Measurements from ENCODE around the gene IMPACT.

IMPACT gene

GRCh38 chr18:24381126-24381525, 45.3 kb upstream of the IMPACT start:
- TF ChIP-seq ZBTB7A (IDR thresholded peaks at IDR 0.05; ENCODE audit: low read depth) (no peak), EP300 (IDR thresholded peaks at IDR 0.05; ENCODE audit: borderline replicate concordance) (no peak), CREB1 (IDR thresholded peaks at IDR 0.05; ENCODE audit: low read depth) (no peak), NFIC (IDR thresholded peaks at IDR 0.05) (no peak), EGR1 (IDR thresholded peaks at IDR 0.05) (no peak), TAF1 (IDR thresholded peaks at IDR 0.05; ENCODE audit: low read depth) (no peak), USF1 (IDR thresholded peaks at IDR 0.05) (no peak), FOXM1 (IDR thresholded peaks at IDR 0.05; ENCODE audit: borderline replicate concordance, low read depth) (no peak), YY1 (IDR thresholded peaks at IDR 0.05; ENCODE audit: low read depth) (no peak), RAD21 (IDR thresholded peaks at IDR 0.05; ENCODE audit: low read depth) (no peak), TEAD4 (IDR thresholded peaks at IDR 0.05) (no peak), MAX (IDR thresholded peaks at IDR 0.05) (no peak), CEBPB (IDR thresholded peaks at IDR 0.05) (no peak), TCF12 (IDR thresholded peaks at IDR 0.05; ENCODE audit: low read depth) (no peak), REST (IDR thresholded peaks at IDR 0.05; ENCODE audit: low read depth) (no peak)

GRCh38 chr18:24386681-24387080, 39.8 kb upstream of the IMPACT start:
- TF ChIP-seq TAF1 (IDR thresholded peaks at IDR 0.05; ENCODE audit: low read depth) (no peak), ZBTB7A (IDR thresholded peaks at IDR 0.05; ENCODE audit: low read depth) (no peak), YY1 (IDR thresholded peaks at IDR 0.05; ENCODE audit: low read depth) (no peak), RAD21 (IDR thresholded peaks at IDR 0.05; ENCODE audit: low read depth) (no peak), EP300 (IDR thresholded peaks at IDR 0.05; ENCODE audit: borderline replicate concordance) (no peak), MAX (IDR thresholded peaks at IDR 0.05) (no peak), NFIC (IDR thresholded peaks at IDR 0.05) (no peak), FOXM1 (IDR thresholded peaks at IDR 0.05; ENCODE audit: borderline replicate concordance, low read depth) (no peak), CREB1 (IDR thresholded peaks at IDR 0.05; ENCODE audit: low read depth) (no peak), EGR1 (IDR thresholded peaks at IDR 0.05) (no peak), REST (IDR thresholded peaks at IDR 0.05; ENCODE audit: low read depth) (no peak), TEAD4 (IDR thresholded peaks at IDR 0.05) (no peak), TCF12 (IDR thresholded peaks at IDR 0.05; ENCODE audit: low read depth) (no peak), CEBPB (IDR thresholded peaks at IDR 0.05) (no peak)

- no peak for TF ChIP-seq CREB1 (IDR thresholded peaks at IDR 0.05; ENCODE audit: low read depth)
- no peak for TF ChIP-seq ZBTB7A (IDR thresholded peaks at IDR 0.05; ENCODE audit: low read depth)
- no peak for TF ChIP-seq FOXM1 (IDR thresholded peaks at IDR 0.05; ENCODE audit: borderline replicate concordance, low read depth)
- TF ChIP-seq TEAD4 (IDR thresholded peaks at IDR 0.05) = no peak
- TF ChIP-seq YY1 (IDR thresholded peaks at IDR 0.05; ENCODE audit: low read depth) = no peak
- TF ChIP-seq REST (IDR thresholded peaks at IDR 0.05; ENCODE audit: low read depth) = no peak
- no peak for TF ChIP-seq USF1 (IDR thresholded peaks at IDR 0.05)
- no peak for TF ChIP-seq CEBPB (IDR thresholded peaks at IDR 0.05)
- TF ChIP-seq RAD21 (IDR thresholded peaks at IDR 0.05; ENCODE audit: low read depth) = no peak
- TF ChIP-seq NFIC (IDR thresholded peaks at IDR 0.05) = no peak
- TF ChIP-seq EP300 (IDR thresholded peaks at IDR 0.05; ENCODE audit: borderline replicate concordance) = no peak
- no peak for TF ChIP-seq EGR1 (IDR thresholded peaks at IDR 0.05)
- no peak for TF ChIP-seq TCF12 (IDR thresholded peaks at IDR 0.05; ENCODE audit: low read depth)
- no peak for TF ChIP-seq MAX (IDR thresholded peaks at IDR 0.05)
- no peak for TF ChIP-seq TAF1 (IDR thresholded peaks at IDR 0.05; ENCODE audit: low read depth)
These were observed 37.5 kb upstream of the IMPACT start for GRCh38 chr18:24388957-24389356.

Data from Ishikawa (cell line).